NT2/D1 (cell line): ENCODE data around the gene RAI1.

Experiments
- DNase-seq: peaks from one replicate; pipeline ENCODE4 v3.0.0-alpha.2; 2011; ENCODE audit warnings: low read depth, low spot score
- H3K27me3 ChIP-seq: 2 replicates; pipeline ENCODE4 v1.6.0; 2011; ENCODE audit warnings: mild to moderate bottlenecking; ENCODE audit not compliant: insufficient read length, insufficient read depth
- H3K36me3 ChIP-seq: 2 replicates; pipeline ENCODE4 v1.6.1; 2011; ENCODE audit warnings: mild to moderate bottlenecking, low read length, mixed read lengths; ENCODE audit not compliant: insufficient read depth, insufficient read length
- H3K4me1 ChIP-seq: 2 replicates; pipeline ENCODE4 v1.5.1; 2011; ENCODE audit not compliant: insufficient read depth, insufficient read length
- H3K4me3 ChIP-seq: 2 replicates; pipeline ENCODE4 v1.5.1; 2011; ENCODE audit warnings: low read depth; ENCODE audit not compliant: insufficient read length
- H3K9ac ChIP-seq: 2 replicates; pipeline ENCODE4 v1.6.0; 2011; ENCODE audit warnings: low read depth; ENCODE audit not compliant: insufficient read length
- H3K9me3 ChIP-seq: 2 replicates; pipeline ENCODE4 v1.5.1; 2011; ENCODE audit warnings: mild to moderate bottlenecking, low read length; ENCODE audit not compliant: insufficient read depth
- SUZ12 ChIP-seq: IDR thresholded peaks from 2 replicates; pipeline ENCODE4 v1.6.1; 2011; ENCODE audit not compliant: insufficient read length, insufficient read depth; ENCODE audit errors: extremely low read depth
- YY1 ChIP-seq: IDR thresholded peaks from 2 replicates; pipeline ENCODE4 v1.6.1; 2011; ENCODE audit not compliant: insufficient read length, insufficient read depth
- ZNF274 ChIP-seq: IDR thresholded peaks from 2 replicates; pipeline ENCODE4 v1.6.1; 2011; ENCODE audit warnings: mild to moderate bottlenecking, low read depth, low read length

Gene RAI1

GRCh38 chr17:17736205-17737183 is 55.2 kb downstream of the RAI1 start:
- H3K9ac ChIP-seq = no peak overlapping the region
- H3K27me3 ChIP-seq = peaks cover 12% of the 10 kb centered on the region
- TF ChIP-seq SUZ12 (no peak), ZNF274 (no peak), YY1 (no peak)
- no peak overlapping the region for H3K4me3 ChIP-seq
- H3K36me3 ChIP-seq = peaks cover 7% of the 10 kb centered on the region
- no peak for DNase-seq
- peaks cover 29% of the 10 kb centered on the region for H3K4me1 ChIP-seq
- no peaks in the 10 kb centered on the region for H3K9me3 ChIP-seq

GRCh38 chr17:17737961-17738894 is 57.0 kb downstream of the RAI1 start:
- DNase-seq = no peak
- TF ChIP-seq YY1 (no peak), ZNF274 (no peak), SUZ12 (no peak)
- H3K4me3 ChIP-seq = no peak overlapping the region

GRCh38 chr17:17738901-17739300 is 57.6 kb downstream of the RAI1 start:
- no peak overlapping the region for H3K4me3 ChIP-seq
- H3K27me3 ChIP-seq = peaks cover 4% of the 10 kb centered on the region
- H3K9ac ChIP-seq = no peak overlapping the region
- TF ChIP-seq YY1 (no peak), ZNF274 (no peak), SUZ12 (no peak)
- H3K4me1 ChIP-seq = peaks cover 32% of the 10 kb centered on the region
- no peaks in the 10 kb centered on the region for H3K9me3 ChIP-seq
- no peaks in the 10 kb centered on the region for H3K36me3 ChIP-seq
- no peak for DNase-seq

More at GRCh38 chr17:17737961-17738894, 57.0 kb downstream of the RAI1 start:
- no peaks in the 10 kb centered on the region for H3K9me3 ChIP-seq
- H3K9ac ChIP-seq = no peak overlapping the region
- peaks cover 4% of the 10 kb centered on the region for H3K27me3 ChIP-seq
- H3K4me1 ChIP-seq = peaks cover 32% of the 10 kb centered on the region
- H3K36me3 ChIP-seq = no peaks in the 10 kb centered on the region

GRCh38 chr17:17739388-17740066 is 58.3 kb downstream of the RAI1 start:
- no peak for DNase-seq
- Histone ChIP-seq H3K4me3 (no peak overlapping the region), H3K36me3 (no peaks in the 10 kb centered on the region), H3K27me3 (peaks cover 4% of the 10 kb centered on the region), H3K9me3 (no peaks in the 10 kb centered on the region), H3K9ac (peak overlapping the region; percentile 42), H3K4me1 (peaks cover 32% of the 10 kb centered on the region)
- TF ChIP-seq ZNF274 = no peak
- no peak for TF ChIP-seq SUZ12
- no peak for TF ChIP-seq YY1

GRCh38 chr17:17740615-17741348 is 59.5 kb downstream of the RAI1 start:
- H3K9ac ChIP-seq = no peak overlapping the region
- TF ChIP-seq ZNF274 = no peak
- no peak for DNase-seq
- H3K27me3 ChIP-seq = peaks cover 4% of the 10 kb centered on the region
- no peaks in the 10 kb centered on the region for H3K9me3 ChIP-seq
- H3K4me1 ChIP-seq = peaks cover 32% of the 10 kb centered on the region
- no peak overlapping the region for H3K4me3 ChIP-seq
- no peaks in the 10 kb centered on the region for H3K36me3 ChIP-seq

- DNase-seq = no peak
- H3K9ac ChIP-seq = peak overlapping the region; percentile 56
- H3K4me3 ChIP-seq = no peak overlapping the region
- H3K9me3 ChIP-seq = no peaks in the 10 kb centered on the region
- H3K27me3 ChIP-seq = no peaks in the 10 kb centered on the region
- no peak for TF ChIP-seq ZNF274
- TF ChIP-seq SUZ12 = no peak
- TF ChIP-seq YY1 = no peak
- H3K36me3 ChIP-seq = no peaks in the 10 kb centered on the region
- peaks cover 32% of the 10 kb centered on the region for H3K4me1 ChIP-seq
These were observed 60.2 kb downstream of the RAI1 start for GRCh38 chr17:17741349-17742023.
